WTC11 (cell line): ENCODE results near the gene QSOX2. TPM values are rescaled to one million over a fixed set of nuclear protein-coding genes. Genes with fewer than 3 reads are reported as not detected.

Experiments used
- ATAC-seq: fragments of 200-7000 bp; cut with Tn5 transposase; 2 replicates; pipeline ENCODE4 v1.10.0; 2021; ENCODE audit warnings: mild to moderate bottlenecking, moderate library complexity
- CTCF ChIA-PET: fragments of 300-600 bp; sonication (Branson Sonifier 250); formaldehyde crosslinking; loops from one replicate; lab custom pipeline; 2021; ENCODE audit warnings: antibody characterized with exemption; lab: Charles Lee
- POLR2A ChIA-PET: fragments of 350-600 bp; sonication (Branson Sonifier 250); formaldehyde crosslinking; loops from one replicate; lab custom pipeline; 2021; ENCODE audit warnings: antibody characterized with exemption; lab: Charles Lee
- DNase-seq: peaks from one replicate; pipeline ENCODE4 v3.0.0; 2021; ENCODE audit warnings: low spot score
- H3K27ac Mint-ChIP-seq: 2 replicates; pipeline ENCODE4 v1.8.0; 2021; ENCODE audit warnings: mixed read lengths
- H3K27me3 Mint-ChIP-seq: 2 replicates; pipeline ENCODE4 v1.8.0; 2021; ENCODE audit warnings: low read depth, mild to moderate bottlenecking, moderate library complexity, mixed read lengths
- H3K36me3 Mint-ChIP-seq: 2 replicates; pipeline ENCODE4 v1.8.0; 2021; ENCODE audit warnings: mixed read lengths
- H3K4me1 Mint-ChIP-seq: 2 replicates; pipeline ENCODE4 v1.8.0; 2022; ENCODE audit warnings: mixed read lengths
- H3K4me3 Mint-ChIP-seq: 2 replicates; pipeline ENCODE4 v1.8.0; 2021; ENCODE audit warnings: mild to moderate bottlenecking, moderate library complexity, mixed read lengths
- H3K9me3 Mint-ChIP-seq: 2 replicates; pipeline ENCODE4 v1.8.0; 2021; ENCODE audit warnings: mixed read lengths
- ARID4B ChIP-seq: sonication (generic); formaldehyde crosslinking; IDR thresholded peaks from 2 replicates; pipeline ENCODE4 v1.8.0; 2023; ENCODE audit warnings: missing genetic modification reagents, mild to moderate bottlenecking, borderline replicate concordance
- CBFB ChIP-seq: sonication (generic); formaldehyde crosslinking; IDR thresholded peaks from 2 replicates; pipeline ENCODE4 v1.8.1; 2022; ENCODE audit warnings: mild to moderate bottlenecking, low read depth, missing genetic modification reagents
- CDX4 ChIP-seq: fragments of 250-450 bp; sonication (Bioruptor Pico); IDR thresholded peaks from 2 replicates; pipeline ENCODE4 v1.9.0; 2021; ENCODE audit warnings: moderate library complexity, mild to moderate bottlenecking, inconsistent platforms, borderline replicate concordance
- CREB1 ChIP-seq: sonication (generic); formaldehyde crosslinking; IDR thresholded peaks from 2 replicates; pipeline ENCODE4 v1.8.0; 2023; ENCODE audit warnings: mild to moderate bottlenecking, missing genetic modification reagents
- EMX1 ChIP-seq: fragments of 250-450 bp; sonication (Bioruptor Pico); IDR thresholded peaks from 2 replicates; pipeline ENCODE4 v1.8.0; 2021; ENCODE audit warnings: mild to moderate bottlenecking
- FOXJ3 ChIP-seq: sonication (generic); formaldehyde crosslinking; IDR thresholded peaks from 2 replicates; pipeline ENCODE4 v1.9.0; 2021; ENCODE audit warnings: missing genetic modification reagents, mild to moderate bottlenecking, borderline replicate concordance
- FOXK1 ChIP-seq: sonication (generic); formaldehyde crosslinking; IDR thresholded peaks from 2 replicates; pipeline ENCODE4 v1.8.0; 2022; ENCODE audit warnings: mild to moderate bottlenecking, moderate library complexity, missing genetic modification reagents
- IRF1 ChIP-seq: sonication (generic); formaldehyde crosslinking; IDR thresholded peaks from 2 replicates; pipeline ENCODE4 v1.8.0; 2023; ENCODE audit warnings: missing genetic modification reagents
- NFYB ChIP-seq: sonication (generic); formaldehyde crosslinking; conservative IDR thresholded peaks from 2 replicates; pipeline ENCODE4 v1.8.0; 2022; ENCODE audit warnings: low read depth, missing genetic modification reagents
- PRRX2 ChIP-seq: fragments of 250-450 bp; sonication (Bioruptor Pico); IDR thresholded peaks from 2 replicates; pipeline ENCODE4 v1.8.0; 2021; ENCODE audit warnings: mild to moderate bottlenecking
- TCF7 ChIP-seq: sonication (generic); formaldehyde crosslinking; IDR thresholded peaks from 2 replicates; pipeline ENCODE4 v1.8.0; 2022; ENCODE audit warnings: mild to moderate bottlenecking, low read depth, missing genetic modification reagents, moderate library complexity
- TEAD1 ChIP-seq: sonication (generic); formaldehyde crosslinking; IDR thresholded peaks from 2 replicates; pipeline ENCODE4 v1.8.0; 2022; ENCODE audit warnings: mild to moderate bottlenecking, missing genetic modification reagents
- TP53 ChIP-seq: sonication (generic); formaldehyde crosslinking; IDR thresholded peaks from 2 replicates; pipeline ENCODE4 v1.8.1; 2023; ENCODE audit warnings: mild to moderate bottlenecking, missing genetic modification reagents
- ZNF232 ChIP-seq: sonication (generic); formaldehyde crosslinking; IDR thresholded peaks from 2 replicates; pipeline ENCODE4 v1.8.0; 2022; ENCODE audit warnings: mild to moderate bottlenecking, missing genetic modification reagents
- ZNF671 ChIP-seq: fragments of 250-450 bp; sonication (Bioruptor Pico); IDR thresholded peaks from 2 replicates; pipeline ENCODE4 v1.8.0; 2021; ENCODE audit warnings: mild to moderate bottlenecking
- total RNA-seq: library from RNA; stranded (reverse); gene quantifications from 3 replicates; pipeline ENCODE4 v1.2.3, GENCODE V29; 2021

QSOX2 gene
- total RNA-seq, 1 experiment from 2014 or later: 33.2 TPM

GRCh38 chr9:136175616-136176197 is 69.9 kb downstream of the QSOX2 start (continued):
- TF ChIP-seq IRF1 (no peak), CBFB (CRISPR knock-in tag) (no peak)

GRCh38 chr9:136174779-136175615 is 70.6 kb downstream of the QSOX2 start:
- no peak overlapping the region for H3K4me3 Mint-ChIP-seq
- H3K27ac Mint-ChIP-seq: no peak overlapping the region
- H3K27me3 Mint-ChIP-seq: no peaks in the 10 kb centered on the region
- POLR2A ChIA-PET: no interaction called here
- H3K9me3 Mint-ChIP-seq: no peaks in the 10 kb centered on the region
- H3K4me1 Mint-ChIP-seq: peaks cover 27% of the 10 kb centered on the region
- no peak for TF ChIP-seq PRRX2 (CRISPR knock-in tag)
- DNase-seq (peak; percentile 17), ATAC-seq (no peak)
- CTCF ChIA-PET: interaction anchor here (0.6 to 1.7 kb wide), 8 partner anchors 22 to 164 kb away, joined by 3 to 5 read pairs (median 4); no protein-coding TSS in a partner anchor
- no peaks in the 10 kb centered on the region for H3K36me3 Mint-ChIP-seq

- DNase-seq (peak; percentile 6), ATAC-seq (no peak)
- no peak overlapping the region for H3K4me3 Mint-ChIP-seq
- no peaks in the 10 kb centered on the region for H3K36me3 Mint-ChIP-seq
- H3K9me3 Mint-ChIP-seq: no peaks in the 10 kb centered on the region
- CTCF ChIA-PET: interaction anchor here (2.1 to 4.5 kb wide), 2 partner anchors 32 to 35 kb away, joined by 9 to 24 read pairs; no protein-coding TSS in a partner anchor
- H3K27me3 Mint-ChIP-seq: no peaks in the 10 kb centered on the region
- TF ChIP-seq ZNF232 (CRISPR knock-in tag) (no peak), NFYB (CRISPR knock-in tag) (no peak), TCF7 (no peak), TP53 (CRISPR knock-in tag) (no peak), EMX1 (CRISPR knock-in tag) (no peak), CDX4 (no peak), FOXJ3 (no peak), FOXK1 (CRISPR knock-in tag) (no peak), CREB1 (CRISPR knock-in tag) (no peak), TEAD1 (CRISPR knock-in tag) (no peak), ZNF671 (CRISPR knock-in tag) (no peak), ARID4B (no peak)
- POLR2A ChIA-PET: no interaction called here
- peaks cover 27% of the 10 kb centered on the region for H3K4me1 Mint-ChIP-seq
- H3K27ac Mint-ChIP-seq: no peak overlapping the region
Observed at GRCh38 chr9:136173648-136174290, 71.8 kb downstream of the QSOX2 start.
